GM12801 (cell line): Measurements from ENCODE around the gene GATAD2B.

Experiments
- CTCF ChIP-seq: IDR thresholded peaks from one replicate; pipeline ENCODE4 v1.5.1; 2011; ENCODE audit warnings: control low read depth; ENCODE audit not compliant: insufficient read length; ENCODE audit errors: extremely low read depth

The GATAD2B gene

GRCh38 chr1:153908071-153908470 is 14.7 kb downstream of the GATAD2B start:
- no peak for TF ChIP-seq CTCF

- no peak for TF ChIP-seq CTCF
Observed at GRCh38 chr1:153907134-153907533, 15.6 kb downstream of the GATAD2B start.

GRCh38 chr1:153906396-153906795 is 16.4 kb downstream of the GATAD2B start:
- no peak for TF ChIP-seq CTCF

GRCh38 chr1:153903841-153904455 is 18.8 kb downstream of the GATAD2B start:
- TF ChIP-seq CTCF, result no peak

GRCh38 chr1:153899509-153899908 is 23.3 kb downstream of the GATAD2B start:
- TF ChIP-seq CTCF, result no peak

GRCh38 chr1:153888533-153888932 is 34.2 kb downstream of the GATAD2B start:
- no peak for TF ChIP-seq CTCF

GRCh38 chr1:153886127-153886526 is 36.6 kb downstream of the GATAD2B start:
- no peak for TF ChIP-seq CTCF

GRCh38 chr1:153883223-153883622 is 39.5 kb downstream of the GATAD2B start:
- no peak for TF ChIP-seq CTCF
